Cardiac muscle cell (in vitro differentiated cells and primary cell): ENCODE measurements around the gene DDX10. TPM values are rescaled to one million over a fixed set of nuclear protein-coding genes. Genes with fewer than 3 reads are reported as not detected.

Source experiments
- DNase-seq, 2 donors: peaks; one replicate each; pipeline versions ENCODE4 v3.0.0 to v3.0.0-alpha.2; 2010 to 2017; ENCODE audit warnings: low read depth in 1 of 2, low spot score in 1 of 2
- H3K27ac ChIP-seq: fragments of 200-600 bp; sonication (generic); 2 replicates; pipeline ENCODE4 v1.5.1; 2016
- H3K27me3 ChIP-seq: fragments of 200-600 bp; sonication (generic); 2 replicates; pipeline ENCODE4 v1.6.0; 2016; ENCODE audit warnings: control low read depth
- H3K36me3 ChIP-seq: fragments of 200-600 bp; sonication (generic); 2 replicates; pipeline ENCODE4 v1.5.1; 2016; ENCODE audit warnings: control low read depth
- H3K4me1 ChIP-seq: fragments of 200-600 bp; sonication (generic); 2 replicates; pipeline ENCODE4 v1.8.1; 2017; ENCODE audit warnings: low read depth, mild to moderate bottlenecking, mixed run types
- H3K4me3 ChIP-seq: fragments of 200-600 bp; sonication (generic); 2 replicates; pipeline ENCODE4 v1.5.1; 2016; ENCODE audit warnings: mild to moderate bottlenecking
- H3K9me3 ChIP-seq: fragments of 200-600 bp; sonication (generic); 2 replicates; pipeline ENCODE4 v1.5.1; 2017; ENCODE audit warnings: low read depth, mild to moderate bottlenecking, control low read depth
- CTCF ChIP-seq: IDR thresholded peaks from 2 replicates; pipeline ENCODE4 v1.5.1; 2012; ENCODE audit warnings: low read depth, mild to moderate bottlenecking, low read length
- polyA plus RNA-seq: library from polyadenylated mRNA; unstranded; fragments of >200 nt; fragmentation: Nextera tagmentation; extraction: Ambion mirVana; gene quantifications from 2 replicates; pipeline ENCODE4 v1.2.1, GENCODE V29; 2016
- total RNA-seq: library from RNA; depleted of rRNA; stranded (reverse); fragments of >200 nt; gene quantifications from 2 replicates; pipeline ENCODE4 v1.2.3, GENCODE V29; 2016

Gene DDX10
- total and polyA plus RNA-seq, 2 experiments from 2014 or later = 16.0 to 17.9 TPM

- Histone ChIP-seq H3K9me3 (no peaks in the 10 kb centered on the region), H3K27ac (no peak overlapping the region), H3K4me1 (peaks cover 19% of the 10 kb centered on the region), H3K36me3 (no peaks in the 10 kb centered on the region), H3K4me3 (no peak overlapping the region), H3K27me3 (no peaks in the 10 kb centered on the region)
- no peak for TF ChIP-seq CTCF
- DNase-seq = no peak
Measured at GRCh38 chr11:108963118-108963517, 298.2 kb downstream of the DDX10 start.

- no peak for TF ChIP-seq CTCF
- no peaks in the 10 kb centered on the region for H3K9me3 ChIP-seq
- DNase-seq = peak in 1 of 2 donors; percentile 88
- no peak overlapping the region for H3K27ac ChIP-seq
- peaks cover 21% of the 10 kb centered on the region for H3K4me1 ChIP-seq
- no peak overlapping the region for H3K4me3 ChIP-seq
- no peaks in the 10 kb centered on the region for H3K36me3 ChIP-seq
- H3K27me3 ChIP-seq = no peaks in the 10 kb centered on the region
Measured at GRCh38 chr11:108965306-108966001, 300.6 kb downstream of the DDX10 start.

- no peaks in the 10 kb centered on the region for H3K36me3 ChIP-seq
- no peak for DNase-seq
- no peak overlapping the region for H3K4me3 ChIP-seq
- H3K27me3 ChIP-seq = no peaks in the 10 kb centered on the region
- no peak overlapping the region for H3K27ac ChIP-seq
- H3K4me1 ChIP-seq = peaks cover 21% of the 10 kb centered on the region
- TF ChIP-seq CTCF = no peak
- no peaks in the 10 kb centered on the region for H3K9me3 ChIP-seq
Measured at GRCh38 chr11:108966206-108966605, 301.3 kb downstream of the DDX10 start.

- peak in 1 of 2 donors; percentile 22 for DNase-seq
- peaks cover 21% of the 10 kb centered on the region for H3K4me1 ChIP-seq
- H3K36me3 ChIP-seq = no peaks in the 10 kb centered on the region
- TF ChIP-seq CTCF = no peak
- H3K27me3 ChIP-seq = no peaks in the 10 kb centered on the region
- no peaks in the 10 kb centered on the region for H3K9me3 ChIP-seq
- H3K4me3 ChIP-seq = no peak overlapping the region
- H3K27ac ChIP-seq = peak overlapping the region; percentile 80
Measured at GRCh38 chr11:108966978-108967377, 302.1 kb downstream of the DDX10 start.

GRCh38 chr11:108967571-108967970, 302.7 kb downstream of the DDX10 start:
- Histone ChIP-seq H3K27ac (peak overlapping the region; percentile 80), H3K4me1 (peaks cover 21% of the 10 kb centered on the region), H3K4me3 (no peak overlapping the region), H3K9me3 (no peaks in the 10 kb centered on the region), H3K36me3 (no peaks in the 10 kb centered on the region), H3K27me3 (no peaks in the 10 kb centered on the region)
- DNase-seq = peak in 1 of 2 donors; percentile 60
- no peak for TF ChIP-seq CTCF
